Cardiac fibroblast (primary cell): Measurements from ENCODE around the gene HEATR1.

Experiments
- DNase-seq, 2 donors: peaks; one replicate each; pipeline versions ENCODE4 v3.0.0 to v3.0.0-alpha.2; 2010; ENCODE audit warnings: low read depth in 2 of 2
- H3K4me3 ChIP-seq, 2 donors: replicated peaks in 1 of 2; 1 replicate in 1 of 2; 2 replicates in 1 of 2; pipeline ENCODE4 v1.5.1; 2011; ENCODE audit warnings: low read depth in 2 of 2, low read length in 2 of 2, mild to moderate bottlenecking in 2 of 2, moderate library complexity in 1 of 2
- TF ChIP-seq, protein P1 (sequence below): IDR thresholded peaks from one replicate; pipeline ENCODE4 v1.5.1; 2011; ENCODE audit warnings: low read depth, mild to moderate bottlenecking, low read length, inconsistent platforms

Gene HEATR1

DNA sequence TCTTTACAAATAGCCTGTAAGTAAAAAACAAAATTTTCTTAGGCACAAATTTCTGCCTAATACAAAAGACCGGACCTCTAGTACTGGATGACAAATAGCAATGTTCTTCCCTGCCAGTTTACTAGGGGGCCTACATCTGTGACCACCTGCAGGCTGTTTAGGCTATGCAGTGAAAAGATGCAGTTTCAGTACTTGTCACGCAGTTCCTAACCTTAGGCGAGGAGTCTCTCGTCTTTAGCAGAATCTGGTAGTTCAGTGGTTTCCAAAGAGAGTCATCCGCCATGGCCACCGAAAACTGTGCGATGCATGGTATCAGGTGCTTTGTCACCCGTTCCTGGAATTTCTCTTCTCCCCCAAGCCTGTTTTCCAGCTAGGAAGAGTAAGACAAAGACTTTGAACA, 50.9 kb downstream of the HEATR1 start:
- no peak for DNase-seq
- TF ChIP-seq, protein P1, sequence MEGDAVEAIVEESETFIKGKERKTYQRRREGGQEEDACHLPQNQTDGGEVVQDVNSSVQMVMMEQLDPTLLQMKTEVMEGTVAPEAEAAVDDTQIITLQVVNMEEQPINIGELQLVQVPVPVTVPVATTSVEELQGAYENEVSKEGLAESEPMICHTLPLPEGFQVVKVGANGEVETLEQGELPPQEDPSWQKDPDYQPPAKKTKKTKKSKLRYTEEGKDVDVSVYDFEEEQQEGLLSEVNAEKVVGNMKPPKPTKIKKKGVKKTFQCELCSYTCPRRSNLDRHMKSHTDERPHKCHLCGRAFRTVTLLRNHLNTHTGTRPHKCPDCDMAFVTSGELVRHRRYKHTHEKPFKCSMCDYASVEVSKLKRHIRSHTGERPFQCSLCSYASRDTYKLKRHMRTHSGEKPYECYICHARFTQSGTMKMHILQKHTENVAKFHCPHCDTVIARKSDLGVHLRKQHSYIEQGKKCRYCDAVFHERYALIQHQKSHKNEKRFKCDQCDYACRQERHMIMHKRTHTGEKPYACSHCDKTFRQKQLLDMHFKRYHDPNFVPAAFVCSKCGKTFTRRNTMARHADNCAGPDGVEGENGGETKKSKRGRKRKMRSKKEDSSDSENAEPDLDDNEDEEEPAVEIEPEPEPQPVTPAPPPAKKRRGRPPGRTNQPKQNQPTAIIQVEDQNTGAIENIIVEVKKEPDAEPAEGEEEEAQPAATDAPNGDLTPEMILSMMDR, result no peak
- H3K4me3 ChIP-seq, result no peak overlapping the region

DNA sequence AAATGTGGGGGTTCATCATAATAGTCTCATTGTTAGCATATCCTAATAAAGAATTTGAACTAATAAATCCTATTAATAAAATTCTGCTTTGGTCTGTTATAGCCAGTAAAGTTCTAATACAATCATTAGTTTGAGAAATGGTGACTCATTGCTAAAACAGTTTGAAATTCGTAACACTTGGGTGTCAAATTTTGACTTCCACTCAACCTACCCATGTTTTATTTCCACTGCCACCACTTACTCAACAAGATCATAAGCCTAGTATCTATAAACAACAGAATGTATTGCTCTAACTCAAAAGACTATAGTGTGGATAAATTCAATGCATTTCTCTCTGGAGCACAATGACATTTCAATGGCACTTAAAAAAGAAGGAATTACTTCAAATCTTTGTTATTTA, 51.4 kb downstream of the HEATR1 start:
- no peak overlapping the region for H3K4me3 ChIP-seq
- TF ChIP-seq, protein P1, result no peak
- DNase-seq, result no peak

DNA sequence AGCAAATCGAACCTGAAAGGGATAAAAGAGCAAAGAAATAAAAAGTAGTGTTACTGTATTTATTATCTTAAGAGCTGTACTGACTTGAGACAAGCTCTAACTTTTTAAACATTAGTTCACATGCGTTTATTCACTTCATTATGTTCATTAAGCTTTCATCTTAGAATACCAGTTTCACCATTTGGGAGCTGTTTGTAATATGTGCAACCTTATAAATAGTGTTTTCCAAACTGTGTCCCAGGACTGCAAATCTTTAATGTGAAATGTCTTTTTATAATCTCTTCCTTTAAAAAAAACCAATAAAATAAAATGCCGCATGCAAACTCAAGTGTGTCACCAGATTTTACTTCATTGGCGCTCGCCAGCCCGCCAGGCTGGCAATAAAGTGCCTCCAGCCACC, 52.2 kb downstream of the HEATR1 start:
- TF ChIP-seq, protein P1, result no peak
- H3K4me3 ChIP-seq, result no peak overlapping the region
- no peak for DNase-seq

GRCh38 chr1:236550961-236551851, 53.1 kb downstream of the HEATR1 start:
- no peak overlapping the region for H3K4me3 ChIP-seq
- TF ChIP-seq, protein P1, result no peak
- no peak for DNase-seq

DNA sequence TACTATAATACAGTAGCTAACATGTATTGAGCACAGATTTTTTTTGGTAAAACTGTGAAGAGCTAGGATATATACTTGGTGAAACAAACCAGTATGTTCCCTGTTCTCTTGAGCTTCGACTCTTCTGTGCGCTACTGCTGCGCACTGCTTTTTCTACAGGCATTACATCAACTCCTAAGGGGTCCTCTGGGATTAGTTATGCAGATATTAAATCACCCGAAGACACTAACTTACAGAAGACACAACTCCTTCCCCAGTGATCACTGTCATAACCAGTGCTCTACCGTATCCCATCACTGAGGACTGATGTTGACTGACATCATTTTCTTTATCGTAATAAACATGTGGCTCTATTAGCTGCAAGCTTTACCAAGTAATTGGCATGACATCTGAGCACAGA, 55.9 kb downstream of the HEATR1 start:
- DNase-seq, result no peak
- TF ChIP-seq, protein P1, result no peak
- no peak overlapping the region for H3K4me3 ChIP-seq

GRCh38 chr1:236545621-236546169, 58.6 kb downstream of the HEATR1 start:
- TF ChIP-seq, protein P1, result no peak
- no peak for DNase-seq
- no peak overlapping the region for H3K4me3 ChIP-seq
